Measurements from ENCODE around the gene RBM20.

The RBM20 gene

GRCh38 chr10:110786172-110786571, 142.0 kb downstream of the RBM20 start:
- no peak for DNase-seq

GRCh38 chr10:110788620-110789385, 144.7 kb downstream of the RBM20 start:
- no peak for DNase-seq
- in situ Hi-C loops (cut with HindIII; ENCODE audit: low pct_ligation_motif_present, low pct_unique_long_range_greater_than_20kb, low sequenced_read_pairs), result no loop called here

More at GRCh38 chr10:110786172-110786571, 142.0 kb downstream of the RBM20 start:
- in situ Hi-C loops (cut with HindIII; ENCODE audit: low pct_ligation_motif_present, low pct_unique_long_range_greater_than_20kb, low sequenced_read_pairs), result no loop called here

GRCh38 chr10:110789604-110790433, 145.7 kb downstream of the RBM20 start:
- in situ Hi-C loops (cut with HindIII; ENCODE audit: low pct_ligation_motif_present, low pct_unique_long_range_greater_than_20kb, low sequenced_read_pairs), result no loop called here
- no peak for DNase-seq

GRCh38 chr10:110790913-110791506, 146.9 kb downstream of the RBM20 start:
- no peak for DNase-seq

GRCh38 chr10:110791541-110792073, 147.5 kb downstream of the RBM20 start:
- in situ Hi-C loops (cut with HindIII; ENCODE audit: low pct_ligation_motif_present, low pct_unique_long_range_greater_than_20kb, low sequenced_read_pairs), result no loop called here
- DNase-seq, result no peak

More at GRCh38 chr10:110790913-110791506, 146.9 kb downstream of the RBM20 start:
- in situ Hi-C loops (cut with HindIII; ENCODE audit: low pct_ligation_motif_present, low pct_unique_long_range_greater_than_20kb, low sequenced_read_pairs), result no loop called here

- no peak for DNase-seq
- in situ Hi-C loops (cut with HindIII; ENCODE audit: low pct_ligation_motif_present, low pct_unique_long_range_greater_than_20kb, low sequenced_read_pairs), result no loop called here
Measured at GRCh38 chr10:110792476-110793125, 148.5 kb downstream of the RBM20 start.

- no peak for DNase-seq
- in situ Hi-C loops (cut with HindIII; ENCODE audit: low pct_ligation_motif_present, low pct_unique_long_range_greater_than_20kb, low sequenced_read_pairs), result no loop called here
Measured at GRCh38 chr10:110793128-110793812, 149.1 kb downstream of the RBM20 start.

GRCh38 chr10:110793886-110794285, 149.8 kb downstream of the RBM20 start:
- no peak for DNase-seq
- in situ Hi-C loops (cut with HindIII; ENCODE audit: low pct_ligation_motif_present, low pct_unique_long_range_greater_than_20kb, low sequenced_read_pairs), result no loop called here

- in situ Hi-C loops (cut with HindIII; ENCODE audit: low pct_ligation_motif_present, low pct_unique_long_range_greater_than_20kb, low sequenced_read_pairs), result no loop called here
- DNase-seq, result no peak
Measured at GRCh38 chr10:110794808-110795207, 150.7 kb downstream of the RBM20 start.

- in situ Hi-C loops (cut with HindIII; ENCODE audit: low pct_ligation_motif_present, low pct_unique_long_range_greater_than_20kb, low sequenced_read_pairs), result no loop called here
- no peak for DNase-seq
Measured at GRCh38 chr10:110797416-110797815, 153.3 kb downstream of the RBM20 start.

GRCh38 chr10:110798340-110798739, 154.2 kb downstream of the RBM20 start:
- DNase-seq, result no peak
- in situ Hi-C loops (cut with HindIII; ENCODE audit: low pct_ligation_motif_present, low pct_unique_long_range_greater_than_20kb, low sequenced_read_pairs), result no loop called here

- peak; percentile 56 for DNase-seq
- in situ Hi-C loops (cut with HindIII; ENCODE audit: low pct_ligation_motif_present, low pct_unique_long_range_greater_than_20kb, low sequenced_read_pairs), result no loop called here
Measured at GRCh38 chr10:110802090-110802489, 158.0 kb downstream of the RBM20 start.

GRCh38 chr10:110802551-110803238, 158.6 kb downstream of the RBM20 start:
- in situ Hi-C loops (cut with HindIII; ENCODE audit: low pct_ligation_motif_present, low pct_unique_long_range_greater_than_20kb, low sequenced_read_pairs), result no loop called here
- peak; percentile 84 for DNase-seq

GRCh38 chr10:110803239-110803749, 159.2 kb downstream of the RBM20 start:
- DNase-seq, result no peak
- in situ Hi-C loops (cut with HindIII; ENCODE audit: low pct_ligation_motif_present, low pct_unique_long_range_greater_than_20kb, low sequenced_read_pairs), result no loop called here

GRCh38 chr10:110803830-110804338, 159.7 kb downstream of the RBM20 start:
- in situ Hi-C loops (cut with HindIII; ENCODE audit: low pct_ligation_motif_present, low pct_unique_long_range_greater_than_20kb, low sequenced_read_pairs), result no loop called here
- peak; percentile 45 for DNase-seq

GRCh38 chr10:110804376-110804775, 160.2 kb downstream of the RBM20 start:
- no peak for DNase-seq
- in situ Hi-C loops (cut with HindIII; ENCODE audit: low pct_ligation_motif_present, low pct_unique_long_range_greater_than_20kb, low sequenced_read_pairs), result no loop called here

- in situ Hi-C loops (cut with HindIII; ENCODE audit: low pct_ligation_motif_present, low pct_unique_long_range_greater_than_20kb, low sequenced_read_pairs), result no loop called here
- DNase-seq, result no peak
Measured at GRCh38 chr10:110805292-110805691, 161.2 kb downstream of the RBM20 start.

Measured in ACHN (cell line).